A549 (cell line): Measurements from ENCODE around the gene TMPRSS9. TPM values are rescaled to one million over a fixed set of nuclear protein-coding genes. Genes with fewer than 3 reads are reported as not detected.

Experiments
- ATAC-seq, 2 experiments: fragments of 200-7000 bp in 1 of 2; fragments of >200 bp in 1 of 2; cut with Nextera tagmentation in 1 of 2; cut with Tn5 transposase in 1 of 2; 3 replicates each; pipeline versions ENCODE4 v1.8.0 to v1.9.1; 2018 to 2020; ENCODE audit warnings: mild to moderate bottlenecking in 1 of 2, moderate library complexity in 1 of 2
- CTCF ChIA-PET: fragments of 300-600 bp; sonication (Branson Sonifier 250); formaldehyde crosslinking; extraction: SDS; loops from one replicate; lab custom pipeline; 2021; ENCODE audit warnings: antibody characterized with exemption, inconsistent platforms; lab: Yijun Ruan, JAX
- POLR2A ChIA-PET: fragments of 350-600 bp; formaldehyde crosslinking; extraction: SDS; loops from one replicate; lab custom pipeline; 2021; ENCODE audit warnings: antibody characterized with exemption, inconsistent platforms; lab: Yijun Ruan, JAX
- DNase-seq, 2 experiments: peaks; one replicate each; pipeline versions ENCODE4 v3.0.0 to v3.0.0-alpha.2; 2011 to 2016; ENCODE audit warnings: low read depth in 1 of 2, low spot score in 1 of 2
- FAIRE-seq: peaks from 2 replicates; lab custom pipeline; 2011; peaks lifted over from hg19 to GRCh38; lab: Jason Lieb, UNC
- H3K27ac ChIP-seq, 2 experiments: fragments of >200 bp; sonication (Bioruptor Twin); formaldehyde crosslinking; 3 replicates each; pipeline ENCODE4 v1.5.1; 2016 to 2017
- H3K4me1 ChIP-seq: fragments of >200 bp; sonication (Bioruptor Twin); formaldehyde crosslinking; 3 replicates; pipeline ENCODE4 v1.6.1; 2016
- H3K4me2 ChIP-seq: fragments of >200 bp; sonication (Bioruptor Twin); formaldehyde crosslinking; 3 replicates; pipeline ENCODE4 v1.6.1; 2016
- H3K4me3 ChIP-seq: fragments of >200 bp; sonication (Bioruptor Twin); formaldehyde crosslinking; 3 replicates; pipeline ENCODE4 v1.5.1; 2016
- H3K9me3 ChIP-seq: fragments of >200 bp; sonication (Bioruptor Twin); formaldehyde crosslinking; 3 replicates; pipeline ENCODE4 v1.6.1; 2016
- CBX8 ChIP-seq: fragments of 200-600 bp; sonication (generic); IDR thresholded peaks from 2 replicates; pipeline ENCODE4 v1.6.1; 2016
- CEBPB ChIP-seq, 2 experiments: fragments of >200 bp in 1 of 2; sonication (Bioruptor Twin) in 1 of 2; formaldehyde crosslinking in 1 of 2; IDR thresholded peaks; 2 replicates each; pipeline ENCODE4 v1.6.1; 2012 to 2016
- EHF ChIP-seq: fragments of 250-450 bp; sonication (Bioruptor Pico); IDR thresholded peaks from 2 replicates; pipeline ENCODE4 v1.5.0; 2020; ENCODE audit warnings: mild to moderate bottlenecking
- HOXB5 ChIP-seq: fragments of 250-450 bp; sonication (Bioruptor Pico); IDR thresholded peaks from 2 replicates; pipeline ENCODE4 v1.5.0; 2020; ENCODE audit warnings: mild to moderate bottlenecking, moderate library complexity
- KDM1A ChIP-seq: fragments of 200-600 bp; sonication (generic); IDR thresholded peaks from 2 replicates; pipeline ENCODE4 v1.6.1; 2016; ENCODE audit warnings: low read depth, mild to moderate bottlenecking
- MAFK ChIP-seq: fragments of 450-650 bp; IDR thresholded peaks from 2 replicates; pipeline ENCODE4 v1.6.1; 2014; ENCODE audit not compliant: partially characterized antibody
- MAZ ChIP-seq: fragments of 150-350 bp; IDR thresholded peaks from 2 replicates; pipeline ENCODE4 v1.6.1; 2014; ENCODE audit warnings: antibody characterized with exemption, low read depth, low read length, borderline replicate concordance
- PHF8 ChIP-seq: fragments of 200-600 bp; sonication (generic); IDR thresholded peaks from 2 replicates; pipeline ENCODE4 v1.6.1; 2016; ENCODE audit warnings: low read depth, mild to moderate bottlenecking, antibody characterized with exemption, moderate library complexity, borderline replicate concordance
- RAD21 ChIP-seq, 2 experiments: fragments of >200 bp in 1 of 2; sonication (Bioruptor Twin) in 1 of 2; formaldehyde crosslinking in 1 of 2; IDR thresholded peaks in 1 of 2; conservative IDR thresholded peaks in 1 of 2; 2 replicates in 1 of 2; 3 replicates in 1 of 2; pipeline ENCODE4 v1.6.1; 2012 to 2018; ENCODE audit warnings: inconsistent platforms in 1 of 2
- RARB ChIP-seq: fragments of 250-450 bp; sonication (Bioruptor Pico); IDR thresholded peaks from 2 replicates; pipeline ENCODE4 v1.8.0; 2021; ENCODE audit warnings: mild to moderate bottlenecking, moderate library complexity
- RCOR1 ChIP-seq: fragments of 150-350 bp; IDR thresholded peaks from 2 replicates; pipeline ENCODE4 v1.6.1; 2014; ENCODE audit warnings: antibody characterized with exemption, low read length, low read depth
- SMC3 ChIP-seq: fragments of >200 bp; sonication (Bioruptor Twin); formaldehyde crosslinking; IDR thresholded peaks from 3 replicates; pipeline ENCODE4 v1.6.1; 2018; ENCODE audit warnings: inconsistent platforms
- ZFP36 ChIP-seq: fragments of 450-650 bp; IDR thresholded peaks from 2 replicates; pipeline ENCODE4 v1.6.1; 2014; ENCODE audit warnings: borderline replicate concordance; ENCODE audit not compliant: partially characterized antibody
- WGBS: methylation state at CpG from one replicate; pipeline ENCODE4 v1.1.6; 2017; ENCODE audit errors: missing lambda C conversion rate; 5-methylcytosine and 5-hydroxymethylcytosine counted together
- polyA plus RNA-seq, 4 experiments: library from polyadenylated mRNA; depleted of rRNA in 3 of 4; stranded (reverse); fragments of >200 nt; fragmentation: RNase III in 1 of 4; extraction: RNeasy Plus Mini Kit Qiagen cat#74134 plus additional on column Dnase treatment in 1 of 4; gene quantifications; 2 replicates in 3 of 4; 3 replicates in 1 of 4; pipeline ENCODE4 v1.2.3, GENCODE V29; 2011 to 2017
- TF ChIP-seq, protein P1 (sequence below): fragments of 200-600 bp; sonication (generic); IDR thresholded peaks from 2 replicates; pipeline ENCODE4 v1.6.1; 2016; ENCODE audit warnings: antibody characterized with exemption, mild to moderate bottlenecking, moderate library complexity
- TF ChIP-seq, protein P2 (sequence below): fragments of 450-650 bp; IDR thresholded peaks from 2 replicates; pipeline ENCODE4 v1.6.1; 2014; ENCODE audit warnings: antibody characterized with exemption
- TF ChIP-seq, protein P3 (sequence below): fragments of 250-450 bp; sonication (Bioruptor Pico); IDR thresholded peaks from 2 replicates; pipeline ENCODE4 v1.5.0; 2020; ENCODE audit warnings: low read depth, mild to moderate bottlenecking, moderate library complexity

The TMPRSS9 gene
- polyA plus RNA-seq, 2 of the 4 experiments (the other 2 are of a cell fraction): 0.01 TPM; not detected in 1

DNA sequence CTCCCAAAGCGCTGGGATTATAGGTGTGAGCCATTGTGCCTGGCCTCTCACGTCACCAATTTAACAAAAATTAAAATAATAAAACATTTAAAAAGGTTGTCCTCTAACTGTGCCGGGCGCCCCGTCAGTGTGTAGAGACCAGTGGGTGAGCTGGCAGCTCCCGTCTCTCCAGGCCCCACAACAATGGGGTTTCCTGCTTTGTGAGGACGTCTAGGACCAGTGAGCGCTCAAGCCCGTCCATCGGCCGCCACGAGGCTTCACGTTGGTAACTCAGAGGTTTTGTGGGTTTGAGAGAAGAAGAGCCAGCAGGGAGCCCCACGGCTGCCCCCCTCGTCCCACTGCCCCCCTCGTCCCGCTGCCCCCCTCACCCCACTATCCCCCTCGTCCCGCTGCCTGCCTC lies 36.4 kb upstream of the TMPRSS9 start:
- H3K4me2 ChIP-seq: no peak overlapping the region
- no peak for FAIRE-seq
- ChIA-PET CTCF (no interaction called here), POLR2A (no interaction called here)
- H3K4me3 ChIP-seq: no peak overlapping the region
- H3K27ac ChIP-seq: no peak overlapping the region
- TF ChIP-seq CEBPB (IDR thresholded peaks at IDR 0.05) (no peak), HOXB5 (CRISPR knock-in tag) (no peak), CBX8 (no peak), RCOR1 (no peak), ZFP36 (no peak), MAZ (no peak), RAD21 (conservative IDR thresholded peaks at IDR 0.05 in 1 of 2, IDR thresholded peaks at IDR 0.05 in 1 of 2) (no peak), PHF8 (no peak), KDM1A (no peak), EHF (CRISPR knock-in tag) (no peak), MAFK (no peak)
- TF ChIP-seq, protein P1, sequence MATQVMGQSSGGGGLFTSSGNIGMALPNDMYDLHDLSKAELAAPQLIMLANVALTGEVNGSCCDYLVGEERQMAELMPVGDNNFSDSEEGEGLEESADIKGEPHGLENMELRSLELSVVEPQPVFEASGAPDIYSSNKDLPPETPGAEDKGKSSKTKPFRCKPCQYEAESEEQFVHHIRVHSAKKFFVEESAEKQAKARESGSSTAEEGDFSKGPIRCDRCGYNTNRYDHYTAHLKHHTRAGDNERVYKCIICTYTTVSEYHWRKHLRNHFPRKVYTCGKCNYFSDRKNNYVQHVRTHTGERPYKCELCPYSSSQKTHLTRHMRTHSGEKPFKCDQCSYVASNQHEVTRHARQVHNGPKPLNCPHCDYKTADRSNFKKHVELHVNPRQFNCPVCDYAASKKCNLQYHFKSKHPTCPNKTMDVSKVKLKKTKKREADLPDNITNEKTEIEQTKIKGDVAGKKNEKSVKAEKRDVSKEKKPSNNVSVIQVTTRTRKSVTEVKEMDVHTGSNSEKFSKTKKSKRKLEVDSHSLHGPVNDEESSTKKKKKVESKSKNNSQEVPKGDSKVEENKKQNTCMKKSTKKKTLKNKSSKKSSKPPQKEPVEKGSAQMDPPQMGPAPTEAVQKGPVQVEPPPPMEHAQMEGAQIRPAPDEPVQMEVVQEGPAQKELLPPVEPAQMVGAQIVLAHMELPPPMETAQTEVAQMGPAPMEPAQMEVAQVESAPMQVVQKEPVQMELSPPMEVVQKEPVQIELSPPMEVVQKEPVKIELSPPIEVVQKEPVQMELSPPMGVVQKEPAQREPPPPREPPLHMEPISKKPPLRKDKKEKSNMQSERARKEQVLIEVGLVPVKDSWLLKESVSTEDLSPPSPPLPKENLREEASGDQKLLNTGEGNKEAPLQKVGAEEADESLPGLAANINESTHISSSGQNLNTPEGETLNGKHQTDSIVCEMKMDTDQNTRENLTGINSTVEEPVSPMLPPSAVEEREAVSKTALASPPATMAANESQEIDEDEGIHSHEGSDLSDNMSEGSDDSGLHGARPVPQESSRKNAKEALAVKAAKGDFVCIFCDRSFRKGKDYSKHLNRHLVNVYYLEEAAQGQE: no peak
- TF ChIP-seq, protein P2, sequence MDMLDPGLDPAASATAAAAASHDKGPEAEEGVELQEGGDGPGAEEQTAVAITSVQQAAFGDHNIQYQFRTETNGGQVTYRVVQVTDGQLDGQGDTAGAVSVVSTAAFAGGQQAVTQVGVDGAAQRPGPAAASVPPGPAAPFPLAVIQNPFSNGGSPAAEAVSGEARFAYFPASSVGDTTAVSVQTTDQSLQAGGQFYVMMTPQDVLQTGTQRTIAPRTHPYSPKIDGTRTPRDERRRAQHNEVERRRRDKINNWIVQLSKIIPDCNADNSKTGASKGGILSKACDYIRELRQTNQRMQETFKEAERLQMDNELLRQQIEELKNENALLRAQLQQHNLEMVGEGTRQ: no peak
- TF ChIP-seq, protein P3, sequence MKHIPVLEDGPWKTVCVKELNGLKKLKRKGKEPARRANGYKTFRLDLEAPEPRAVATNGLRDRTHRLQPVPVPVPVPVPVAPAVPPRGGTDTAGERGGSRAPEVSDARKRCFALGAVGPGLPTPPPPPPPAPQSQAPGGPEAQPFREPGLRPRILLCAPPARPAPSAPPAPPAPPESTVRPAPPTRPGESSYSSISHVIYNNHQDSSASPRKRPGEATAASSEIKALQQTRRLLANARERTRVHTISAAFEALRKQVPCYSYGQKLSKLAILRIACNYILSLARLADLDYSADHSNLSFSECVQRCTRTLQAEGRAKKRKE (CRISPR knock-in tag): no peak
- DNase-seq: no peak
- peaks cover 8% of the 10 kb centered on the region; the same call in 2 of the 3 replicates for H3K4me1 ChIP-seq
- 93% methylated on average over 14 of the region's 19 CpGs for WGBS
- H3K9me3 ChIP-seq: no peaks in the 10 kb centered on the region
- no peak for ATAC-seq

DNA sequence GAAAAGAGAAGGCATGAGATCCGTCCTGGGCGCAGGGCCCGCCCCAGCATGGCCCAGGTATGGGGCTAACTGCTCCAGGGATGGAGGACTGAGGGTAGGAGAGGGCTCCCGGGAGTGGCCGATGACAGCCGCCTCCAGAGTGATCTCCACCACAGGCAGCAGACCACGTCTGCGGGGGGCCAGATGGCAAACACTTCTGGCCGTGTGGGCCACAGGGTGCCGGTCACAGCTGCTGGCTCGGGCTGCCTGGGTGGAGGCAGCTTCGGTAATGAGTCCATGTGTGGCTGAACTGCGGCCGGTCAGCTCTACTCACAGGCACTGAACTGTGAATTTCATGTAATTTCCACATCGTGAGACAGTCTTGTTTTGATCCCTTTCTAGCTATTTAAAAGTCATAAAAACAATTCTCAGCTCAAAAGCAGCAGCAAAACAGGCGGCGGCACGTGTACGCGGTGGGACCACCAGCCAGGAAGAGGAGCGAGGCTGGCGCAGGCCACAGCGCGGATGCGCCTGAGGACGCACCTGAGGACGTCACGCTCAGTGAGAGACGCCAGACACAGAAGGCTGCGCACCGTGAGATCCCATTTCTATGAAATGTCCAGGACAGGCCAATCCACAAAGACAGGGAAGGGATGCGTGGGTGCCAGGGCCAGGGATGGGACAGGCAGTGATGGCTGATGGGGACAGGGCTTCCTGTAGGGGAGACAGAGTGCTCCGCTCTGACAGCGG lies 35.7 kb upstream of the TMPRSS9 start:
- no peaks in the 10 kb centered on the region for H3K9me3 ChIP-seq
- POLR2A ChIA-PET: no interaction called here
- DNase-seq: no peak
- CTCF ChIA-PET: no interaction called here
- no peak for FAIRE-seq
- 95% methylated on average over 27 of the region's 34 CpGs for WGBS
- no peak for TF ChIP-seq SMC3
- TF ChIP-seq RARB (CRISPR knock-in tag): no peak
- TF ChIP-seq, protein P3 (CRISPR knock-in tag): no peak
- H3K4me1 ChIP-seq: peaks cover 9% of the 10 kb centered on the region
- ATAC-seq: no peak
- no peak overlapping the region for H3K4me2 ChIP-seq
- no peak overlapping the region for H3K27ac ChIP-seq
- H3K4me3 ChIP-seq: no peak overlapping the region
